GM23338 (cell line): ENCODE measurements around the gene ATG4B. TPM values are rescaled to one million over a fixed set of nuclear protein-coding genes. Genes with fewer than 3 reads are reported as not detected.
A peak's percentile ranks its signal among the peaks of the same experiment; 100 is the strongest.

Experiments used
- ATAC-seq: fragments of 200-7000 bp; cut with Tn5 transposase; 3 replicates; pipeline ENCODE4 v1.9.1; 2020
- DNase-seq: peaks from one replicate; pipeline ENCODE4 v3.0.0-alpha.2; 2015; ENCODE audit warnings: low spot score
- H2AFZ ChIP-seq: fragments of 200-600 bp; sonication (generic); 2 replicates; pipeline ENCODE4 v1.8.0; 2016; ENCODE audit warnings: antibody characterized with exemption, mild to moderate bottlenecking, moderate library complexity
- H3F3A ChIP-seq: fragments of 200-600 bp; sonication (generic); replicated peaks from 2 replicates; pipeline ENCODE4 v1.8.0; 2017; ENCODE audit warnings: antibody characterized with exemption, mixed run types, low read depth
- H3K27ac ChIP-seq: fragments of 200-600 bp; sonication (generic); 2 replicates; pipeline ENCODE4 v1.6.1; 2016; ENCODE audit warnings: low read depth
- H3K27me3 ChIP-seq: fragments of 200-600 bp; sonication (generic); 2 replicates; pipeline ENCODE4 v1.8.0; 2016; ENCODE audit warnings: mild to moderate bottlenecking, mixed run types, moderate library complexity; ENCODE audit not compliant: insufficient read depth
- H3K36me3 ChIP-seq: fragments of 200-600 bp; sonication (generic); 2 replicates; pipeline ENCODE4 v1.8.0; 2016; ENCODE audit warnings: mild to moderate bottlenecking; ENCODE audit not compliant: insufficient read depth
- H3K4me1 ChIP-seq: fragments of 200-600 bp; sonication (generic); 2 replicates; pipeline ENCODE4 v1.8.0; 2016; ENCODE audit warnings: mild to moderate bottlenecking, moderate library complexity; ENCODE audit not compliant: insufficient read depth
- H3K4me2 ChIP-seq: fragments of 200-600 bp; sonication (generic); 2 replicates; pipeline ENCODE4 v1.7.1; 2017; ENCODE audit warnings: mixed run types
- H3K4me3 ChIP-seq: fragments of 200-600 bp; sonication (generic); 2 replicates; pipeline ENCODE4 v1.6.1; 2016; ENCODE audit warnings: mixed run types
- H3K79me2 ChIP-seq: fragments of 200-600 bp; sonication (generic); replicated peaks from 2 replicates; pipeline ENCODE4 v1.8.0; 2017; ENCODE audit warnings: mild to moderate bottlenecking; ENCODE audit not compliant: insufficient read depth
- H3K9me2 ChIP-seq: fragments of 200-600 bp; sonication (generic); 2 replicates; pipeline ENCODE4 v1.8.0; 2017; ENCODE audit not compliant: insufficient read depth
- H4K20me1 ChIP-seq: fragments of 200-600 bp; sonication (generic); replicated peaks from 2 replicates; pipeline ENCODE4 v1.8.0; 2017; ENCODE audit warnings: mild to moderate bottlenecking; ENCODE audit not compliant: insufficient read depth
- H3K27ac Mint-ChIP-seq: 2 replicates; pipeline ENCODE4 v1.8.0; 2020; ENCODE audit warnings: inconsistent platforms, mild to moderate bottlenecking, moderate library complexity, mixed read lengths
- H3K27me3 Mint-ChIP-seq: 3 replicates; pipeline ENCODE4 v1.8.0; 2022; ENCODE audit warnings: low read depth, mild to moderate bottlenecking, moderate library complexity, mixed read lengths, inconsistent platforms; ENCODE audit not compliant: insufficient read depth, poor library complexity
- H3K36me3 Mint-ChIP-seq: 3 replicates; pipeline ENCODE4 v1.8.0; 2021; ENCODE audit warnings: low read depth, mild to moderate bottlenecking, inconsistent platforms, moderate library complexity, mixed read lengths
- H3K4me1 Mint-ChIP-seq: 3 replicates; pipeline ENCODE4 v1.8.0; 2020; ENCODE audit warnings: mild to moderate bottlenecking, inconsistent platforms, mixed read lengths
- H3K4me3 Mint-ChIP-seq: 3 replicates; pipeline ENCODE4 v1.8.0; 2021; ENCODE audit warnings: moderate library complexity, mild to moderate bottlenecking, inconsistent platforms, mixed read lengths
- H3K9me3 Mint-ChIP-seq: 3 replicates; pipeline ENCODE4 v1.8.0; 2020; ENCODE audit warnings: moderate library complexity, mild to moderate bottlenecking, inconsistent platforms, mixed read lengths
- CREB1 ChIP-seq: fragments of 250-450 bp; sonication (Bioruptor Pico); IDR thresholded peaks from 2 replicates; pipeline ENCODE4 v1.5.0; 2020; ENCODE audit warnings: low read depth, mild to moderate bottlenecking, moderate library complexity
- CTCF ChIP-seq, 2 experiments: fragments of 200-600 bp in 1 of 2; sonication (generic) in 1 of 2; conservative IDR thresholded peaks; 2 replicates each; pipeline versions ENCODE4 v1.5.1 to v1.6.1; 2016 to 2017; ENCODE audit warnings: antibody characterized with exemption in 2 of 2, low read depth in 2 of 2, mild to moderate bottlenecking in 2 of 2, moderate library complexity in 1 of 2
- EZH2 ChIP-seq: fragments of 200-600 bp; sonication (generic); IDR thresholded peaks from one replicate; pipeline ENCODE4 v1.8.0; 2017; ENCODE audit warnings: antibody characterized with exemption, mild to moderate bottlenecking, low read depth; ENCODE audit not compliant: unreplicated experiment
- EZH2phosphoT487 ChIP-seq: fragments of 200-600 bp; sonication (generic); IDR thresholded peaks from one replicate; pipeline ENCODE4 v1.8.1; 2018; ENCODE audit warnings: antibody characterized with exemption; ENCODE audit not compliant: unreplicated experiment
- JUNB ChIP-seq: IDR thresholded peaks from one replicate; pipeline ENCODE4 v1.6.1; 2016; ENCODE audit warnings: antibody characterized with exemption; ENCODE audit not compliant: unreplicated experiment
- NANOG ChIP-seq: IDR thresholded peaks from 2 replicates; pipeline ENCODE4 v1.6.1; 2016; ENCODE audit warnings: antibody characterized with exemption, borderline replicate concordance
- POLR2AphosphoS5 ChIP-seq: IDR thresholded peaks from 2 replicates; pipeline ENCODE4 v1.6.1; 2016; ENCODE audit warnings: antibody characterized with exemption, low read depth
- ZNF114 ChIP-seq: fragments of 250-450 bp; sonication (Bioruptor Pico); IDR thresholded peaks from 2 replicates; pipeline ENCODE4 v1.5.0; 2020; ENCODE audit warnings: mild to moderate bottlenecking, moderate library complexity
- ZNF331 ChIP-seq: fragments of 250-450 bp; sonication (Bioruptor Pico); IDR thresholded peaks from 2 replicates; pipeline ENCODE4 v1.5.0; 2020; ENCODE audit warnings: low read depth, mild to moderate bottlenecking, moderate library complexity
- polyA plus RNA-seq: library from polyadenylated mRNA; unstranded; fragments of >200 nt; fragmentation: Nextera tagmentation; extraction: Ambion mirVana; gene quantifications from 2 replicates; pipeline ENCODE4 v1.2.1, GENCODE V29; 2016
- total RNA-seq: library from RNA; depleted of rRNA; stranded (reverse); fragments of >200 nt; shearing (Covaris generic); gene quantifications from 2 replicates; pipeline ENCODE4 v1.2.3, GENCODE V29; 2014
- TF ChIP-seq, protein P1 (sequence below): IDR thresholded peaks from one replicate; pipeline ENCODE4 v1.6.1; 2018; ENCODE audit warnings: antibody characterized with exemption; ENCODE audit not compliant: unreplicated experiment
- TF ChIP-seq, protein P2 (sequence below): IDR thresholded peaks from 2 replicates; pipeline ENCODE4 v1.6.1; 2016; ENCODE audit warnings: antibody characterized with exemption

ATG4B gene
- total and polyA plus RNA-seq, 2 experiments from 2014 or later = 102 to 104 TPM

DNA sequence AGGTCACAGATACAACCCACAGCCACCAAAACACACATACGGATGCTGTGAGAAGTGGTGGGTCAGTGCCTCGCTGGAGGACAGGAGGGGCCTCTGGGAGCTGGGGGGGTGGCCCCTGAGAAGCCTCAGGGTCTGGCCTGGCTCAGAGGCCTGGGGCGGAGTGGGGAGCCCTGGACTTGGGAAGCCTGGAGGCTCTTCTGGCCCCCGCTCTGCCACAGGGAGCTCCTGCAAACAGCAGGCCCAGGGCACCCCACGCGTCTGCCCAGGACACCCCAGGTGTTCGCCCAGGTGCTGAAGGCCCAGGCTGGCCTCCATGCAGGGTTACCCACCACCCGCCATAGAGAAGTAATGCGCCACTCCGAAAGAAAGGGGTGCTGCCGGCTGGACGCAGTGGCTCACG lies 26.4 kb upstream of the ATG4B start (continued):
- TF ChIP-seq JUNB (no peak), ZNF331 (CRISPR knock-in tag) (no peak), CREB1 (no peak), CTCF (conservative IDR thresholded peaks at IDR 0.05; ENCODE audit: low read depth in 2 of 2) (no peak), NANOG (no peak), EZH2 (no peak)
- TF ChIP-seq, protein P1, sequence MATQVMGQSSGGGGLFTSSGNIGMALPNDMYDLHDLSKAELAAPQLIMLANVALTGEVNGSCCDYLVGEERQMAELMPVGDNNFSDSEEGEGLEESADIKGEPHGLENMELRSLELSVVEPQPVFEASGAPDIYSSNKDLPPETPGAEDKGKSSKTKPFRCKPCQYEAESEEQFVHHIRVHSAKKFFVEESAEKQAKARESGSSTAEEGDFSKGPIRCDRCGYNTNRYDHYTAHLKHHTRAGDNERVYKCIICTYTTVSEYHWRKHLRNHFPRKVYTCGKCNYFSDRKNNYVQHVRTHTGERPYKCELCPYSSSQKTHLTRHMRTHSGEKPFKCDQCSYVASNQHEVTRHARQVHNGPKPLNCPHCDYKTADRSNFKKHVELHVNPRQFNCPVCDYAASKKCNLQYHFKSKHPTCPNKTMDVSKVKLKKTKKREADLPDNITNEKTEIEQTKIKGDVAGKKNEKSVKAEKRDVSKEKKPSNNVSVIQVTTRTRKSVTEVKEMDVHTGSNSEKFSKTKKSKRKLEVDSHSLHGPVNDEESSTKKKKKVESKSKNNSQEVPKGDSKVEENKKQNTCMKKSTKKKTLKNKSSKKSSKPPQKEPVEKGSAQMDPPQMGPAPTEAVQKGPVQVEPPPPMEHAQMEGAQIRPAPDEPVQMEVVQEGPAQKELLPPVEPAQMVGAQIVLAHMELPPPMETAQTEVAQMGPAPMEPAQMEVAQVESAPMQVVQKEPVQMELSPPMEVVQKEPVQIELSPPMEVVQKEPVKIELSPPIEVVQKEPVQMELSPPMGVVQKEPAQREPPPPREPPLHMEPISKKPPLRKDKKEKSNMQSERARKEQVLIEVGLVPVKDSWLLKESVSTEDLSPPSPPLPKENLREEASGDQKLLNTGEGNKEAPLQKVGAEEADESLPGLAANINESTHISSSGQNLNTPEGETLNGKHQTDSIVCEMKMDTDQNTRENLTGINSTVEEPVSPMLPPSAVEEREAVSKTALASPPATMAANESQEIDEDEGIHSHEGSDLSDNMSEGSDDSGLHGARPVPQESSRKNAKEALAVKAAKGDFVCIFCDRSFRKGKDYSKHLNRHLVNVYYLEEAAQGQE = no peak

GRCh38 chr2:241612156-241613016 lies 25.1 kb upstream of the ATG4B start:
- peaks cover 25% of the 10 kb centered on the region for H3K4me1 Mint-ChIP-seq
- Histone ChIP-seq H3K36me3 (no peaks in the 10 kb centered on the region), H3K4me1 (no peaks in the 10 kb centered on the region), H3K4me2 (no peak overlapping the region), H3K27ac (no peak overlapping the region), H3K27me3 (no peaks in the 10 kb centered on the region), H2AFZ (no peak overlapping the region), H3K9me2 (no peaks in the 10 kb centered on the region), H3K79me2 (peaks cover 63% of the 10 kb centered on the region), H4K20me1 (no peaks in the 10 kb centered on the region; the same call in 1 of the 2 replicates), H3F3A (0 out of 2 replicates have a peak, but pooled peaks cover 5% of the 10 kb centered on the region), H3K4me3 (no peak overlapping the region)
- peaks cover 9% of the 10 kb centered on the region for H3K27me3 Mint-ChIP-seq
- peaks cover 4% of the 10 kb centered on the region; the same call in 1 of the 3 replicates for H3K9me3 Mint-ChIP-seq
- H3K27ac Mint-ChIP-seq = peak overlapping the region; percentile 18; the same call in 1 of the 2 replicates
- H3K4me3 Mint-ChIP-seq = no peak overlapping the region
- H3K36me3 Mint-ChIP-seq = peaks cover 3% of the 10 kb centered on the region; the same call in 1 of the 3 replicates
- ATAC-seq = no peak
- DNase-seq = no peak
- TF ChIP-seq EZH2phosphoT487 = no peak
- no peak for TF ChIP-seq POLR2AphosphoS5
- no peak for TF ChIP-seq NANOG
- TF ChIP-seq ZNF331 (CRISPR knock-in tag) = no peak
- TF ChIP-seq CTCF (conservative IDR thresholded peaks at IDR 0.05; ENCODE audit: low read depth in 2 of 2) = no peak
- TF ChIP-seq, protein P2, sequence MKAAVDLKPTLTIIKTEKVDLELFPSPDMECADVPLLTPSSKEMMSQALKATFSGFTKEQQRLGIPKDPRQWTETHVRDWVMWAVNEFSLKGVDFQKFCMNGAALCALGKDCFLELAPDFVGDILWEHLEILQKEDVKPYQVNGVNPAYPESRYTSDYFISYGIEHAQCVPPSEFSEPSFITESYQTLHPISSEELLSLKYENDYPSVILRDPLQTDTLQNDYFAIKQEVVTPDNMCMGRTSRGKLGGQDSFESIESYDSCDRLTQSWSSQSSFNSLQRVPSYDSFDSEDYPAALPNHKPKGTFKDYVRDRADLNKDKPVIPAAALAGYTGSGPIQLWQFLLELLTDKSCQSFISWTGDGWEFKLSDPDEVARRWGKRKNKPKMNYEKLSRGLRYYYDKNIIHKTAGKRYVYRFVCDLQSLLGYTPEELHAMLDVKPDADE = no peak
- TF ChIP-seq ZNF114 (CRISPR knock-in tag) = no peak
